Lower lobe of right lung (tissue), 2 donors: ENCODE data around the gene TOB1. TPM values are rescaled to one million over a fixed set of nuclear protein-coding genes. Genes with fewer than 3 reads are reported as not detected.
A peak's percentile ranks its signal among the peaks of the same experiment; 100 is the strongest.

Experiments
- ATAC-seq, 2 donors: fragments of 200-7000 bp; cut with Tn5 transposase; one replicate each; pipeline ENCODE4 v1.9.1; 2020 to 2022; ENCODE audit warnings: mild to moderate bottlenecking in 2 of 2, moderate library complexity in 2 of 2
- DNase-seq: peaks from one replicate; pipeline ENCODE4 v3.0.0-alpha.2; 2020
- H3K27ac ChIP-seq: fragments of 200-600 bp; one replicate; pipeline ENCODE4 v1.8.0; 2022
- H3K27me3 ChIP-seq: fragments of 200-600 bp; one replicate; pipeline ENCODE4 v1.8.0; 2022; ENCODE audit warnings: low read depth
- H3K36me3 ChIP-seq: fragments of 200-600 bp; one replicate; pipeline ENCODE4 v1.8.0; 2022; ENCODE audit warnings: mild to moderate bottlenecking
- H3K4me1 ChIP-seq: fragments of 200-600 bp; one replicate; pipeline ENCODE4 v1.8.0; 2022
- H3K4me3 ChIP-seq: fragments of 200-600 bp; one replicate; pipeline ENCODE4 v1.8.0; 2022; ENCODE audit warnings: mild to moderate bottlenecking
- H3K9me3 ChIP-seq: fragments of 200-600 bp; one replicate; pipeline ENCODE4 v1.8.0; 2022
- CTCF ChIP-seq: fragments of 200-600 bp; IDR thresholded peaks from one replicate; pipeline ENCODE4 v1.8.0; 2022; ENCODE audit warnings: antibody characterized with exemption, mild to moderate bottlenecking
- intact Hi-C: fragments of 100-400 bp; cut with DNase I; formaldehyde crosslinking; loops from one replicate; pipeline ENCODE4 v1.11.0; 2022
- total RNA-seq: library from RNA; stranded (reverse); fragmentation: NEBNext Ultra II Directional; extraction: Animal tissue kit (Norgen Biotek cat#: 25700); gene quantifications from one replicate; pipeline ENCODE4 v1.2.1, GENCODE V29; 2021
- donor health status: DM: no; HTN: yes; CAD: no; lungs with severe emphysema.

TOB1 gene
- total RNA-seq, 1 donor from 2014 or later = 72.9 TPM

- DNase-seq = no peak
- no peaks in the 10 kb centered on the region for H3K9me3 ChIP-seq
- H3K27ac ChIP-seq = no peak overlapping the region
- ATAC-seq = no peak
- H3K36me3 ChIP-seq = no peaks in the 10 kb centered on the region
- intact Hi-C loops = no loop called here
- peaks cover 8% of the 10 kb centered on the region for H3K27me3 ChIP-seq
- H3K4me3 ChIP-seq = no peak overlapping the region
- TF ChIP-seq CTCF = no peak
- H3K4me1 ChIP-seq = no peaks in the 10 kb centered on the region
Measured at GRCh38 chr17:50832864-50833381, 33.2 kb downstream of the TOB1 start.

GRCh38 chr17:50832267-50832863, 33.8 kb downstream of the TOB1 start:
- intact Hi-C loops = no loop called here
- ATAC-seq (no peak), DNase-seq (no peak)
- no peaks in the 10 kb centered on the region for H3K36me3 ChIP-seq
- H3K9me3 ChIP-seq = no peaks in the 10 kb centered on the region
- peaks cover 8% of the 10 kb centered on the region for H3K27me3 ChIP-seq
- no peaks in the 10 kb centered on the region for H3K4me1 ChIP-seq
- no peak overlapping the region for H3K4me3 ChIP-seq
- TF ChIP-seq CTCF = no peak
- no peak overlapping the region for H3K27ac ChIP-seq

GRCh38 chr17:50831471-50831928, 34.7 kb downstream of the TOB1 start:
- peak in 1 of 2 donors; percentile 40 for ATAC-seq
- intact Hi-C loops = no loop called here
- DNase-seq = no peak
- Histone ChIP-seq H3K4me3 (no peak overlapping the region), H3K27me3 (peaks cover 8% of the 10 kb centered on the region), H3K36me3 (no peaks in the 10 kb centered on the region), H3K4me1 (no peaks in the 10 kb centered on the region), H3K27ac (no peak overlapping the region), H3K9me3 (no peaks in the 10 kb centered on the region)
- TF ChIP-seq CTCF = no peak

GRCh38 chr17:50830994-50831393, 35.2 kb downstream of the TOB1 start:
- H3K27ac ChIP-seq = no peak overlapping the region

GRCh38 chr17:50830352-50830751, 35.8 kb downstream of the TOB1 start:
- no peaks in the 10 kb centered on the region for H3K36me3 ChIP-seq
- no peak for TF ChIP-seq CTCF
- no peak overlapping the region for H3K27ac ChIP-seq
- intact Hi-C loops = no loop called here
- H3K4me3 ChIP-seq = no peak overlapping the region
- no peak for DNase-seq
- H3K27me3 ChIP-seq = peaks cover 8% of the 10 kb centered on the region
- no peaks in the 10 kb centered on the region for H3K4me1 ChIP-seq
- no peaks in the 10 kb centered on the region for H3K9me3 ChIP-seq
- ATAC-seq = no peak

More at GRCh38 chr17:50830994-50831393, 35.2 kb downstream of the TOB1 start:
- H3K9me3 ChIP-seq = no peaks in the 10 kb centered on the region
- DNase-seq (no peak), ATAC-seq (no peak)
- intact Hi-C loops = no loop called here
- H3K27me3 ChIP-seq = peaks cover 8% of the 10 kb centered on the region
- no peak overlapping the region for H3K4me3 ChIP-seq
- no peaks in the 10 kb centered on the region for H3K4me1 ChIP-seq
- no peaks in the 10 kb centered on the region for H3K36me3 ChIP-seq
- TF ChIP-seq CTCF = no peak
